ENCODE results near the gene RMDN3.

RMDN3 gene

GRCh38 chr15:40775007-40775406 lies 20.0 kb upstream of the RMDN3 start:
- DNase-seq (ENCODE audit: low read depth, low spot score): no peak
- no peak overlapping the region for H3K4me3 ChIP-seq (ENCODE audit: low read length)

- no peak overlapping the region for H3K4me3 ChIP-seq (ENCODE audit: low read length)
- DNase-seq (ENCODE audit: low read depth, low spot score): no peak
Measured at GRCh38 chr15:40773902-40774301, 18.8 kb upstream of the RMDN3 start.

- no peak for DNase-seq (ENCODE audit: low read depth, low spot score)
- no peak overlapping the region for H3K4me3 ChIP-seq (ENCODE audit: low read length)
Measured at GRCh38 chr15:40773496-40773895, 18.4 kb upstream of the RMDN3 start.

- DNase-seq (ENCODE audit: low read depth, low spot score): no peak
- H3K4me3 ChIP-seq (ENCODE audit: low read length): no peak overlapping the region
Measured at GRCh38 chr15:40772014-40772413, 17.0 kb upstream of the RMDN3 start.

- no peak for DNase-seq (ENCODE audit: low read depth, low spot score)
- no peak overlapping the region for H3K4me3 ChIP-seq (ENCODE audit: low read length)
Measured at GRCh38 chr15:40771242-40771641, 16.2 kb upstream of the RMDN3 start.

- DNase-seq (ENCODE audit: low read depth, low spot score): no peak
- no peak overlapping the region for H3K4me3 ChIP-seq (ENCODE audit: low read length)
Measured at GRCh38 chr15:40770147-40770721, 15.2 kb upstream of the RMDN3 start.

GRCh38 chr15:40769274-40770146 lies 14.5 kb upstream of the RMDN3 start, which contains the start of gene C15orf62:
C15orf62 (plus strand) TSS chr15:40769980; CDS start chr15:40770496, 516 bp downstream.
- H3K4me3 ChIP-seq (ENCODE audit: low read length): no peak within 1 kb of the TSS
- DNase-seq (ENCODE audit: low read depth, low spot score): peak; percentile 87

GRCh38 chr15:40768521-40769273 lies 13.6 kb upstream of the RMDN3 start:
- no peak for DNase-seq (ENCODE audit: low read depth, low spot score)
- no peak overlapping the region for H3K4me3 ChIP-seq (ENCODE audit: low read length)

- H3K4me3 ChIP-seq (ENCODE audit: low read length): no peak overlapping the region
- DNase-seq (ENCODE audit: low read depth, low spot score): no peak
Measured at GRCh38 chr15:40767838-40768500, 12.9 kb upstream of the RMDN3 start.

- DNase-seq (ENCODE audit: low read depth, low spot score): no peak
- H3K4me3 ChIP-seq (ENCODE audit: low read length): no peak overlapping the region
Measured at GRCh38 chr15:40766906-40767837, 12.1 kb upstream of the RMDN3 start.

GRCh38 chr15:40766194-40766815 lies 11.3 kb upstream of the RMDN3 start:
- DNase-seq (ENCODE audit: low read depth, low spot score): no peak
- H3K4me3 ChIP-seq (ENCODE audit: low read length): no peak overlapping the region

GRCh38 chr15:40764629-40765103 lies 9.6 kb upstream of the RMDN3 start:
- DNase-seq (ENCODE audit: low read depth, low spot score): no peak
- peak overlapping the region; percentile 56 for H3K4me3 ChIP-seq (ENCODE audit: low read length)

GRCh38 chr15:40763801-40764628 lies 9.0 kb upstream of the RMDN3 start, which contains the start of gene GCHFR:
GCHFR (plus strand) TSS chr15:40764068; CDS start chr15:40764181, 113 bp downstream.
- no peak for DNase-seq (ENCODE audit: low read depth, low spot score)
- H3K4me3 ChIP-seq (ENCODE audit: low read length): peak within 1 kb of the TSS; percentile 56

GRCh38 chr15:40762919-40763800 lies 8.1 kb upstream of the RMDN3 start:
- H3K4me3 ChIP-seq (ENCODE audit: low read length): peak overlapping the region; percentile 56
- DNase-seq (ENCODE audit: low read depth, low spot score): no peak

- H3K4me3 ChIP-seq (ENCODE audit: low read length): no peak overlapping the region
- no peak for DNase-seq (ENCODE audit: low read depth, low spot score)
Measured at GRCh38 chr15:40759961-40760360, 4.9 kb upstream of the RMDN3 start.

GRCh38 chr15:40756938-40757337 lies 1.9 kb upstream of the RMDN3 start:
- no peak overlapping the region for H3K4me3 ChIP-seq (ENCODE audit: low read length)
- no peak for DNase-seq (ENCODE audit: low read depth, low spot score)

Measured in Jurkat, Clone E6-1 (cell line).